Keratinocyte (primary cell): ENCODE data around the gene IFT81. TPM values are rescaled to one million over a fixed set of nuclear protein-coding genes. Genes with fewer than 3 reads are reported as not detected.

Experiments
- DNase-seq: peaks from one replicate; pipeline ENCODE4 v3.0.0-alpha.2; 2011; ENCODE audit warnings: low read depth, missing footprints, low spot score
- FAIRE-seq: peaks from 2 replicates; lab custom pipeline; 2011; peaks lifted over from hg19 to GRCh38; lab: Jason Lieb, UNC
- H2AFZ ChIP-seq: 2 replicates; pipeline ENCODE4 v1.6.0; 2012; ENCODE audit warnings: low read length, control low read depth, inconsistent platforms; ENCODE audit not compliant: control insufficient read depth
- H3K27ac ChIP-seq: 2 replicates; pipeline ENCODE4 v1.5.1; 2011; ENCODE audit warnings: low read length; ENCODE audit not compliant: control insufficient read depth, insufficient read depth
- H3K27me3 ChIP-seq: 3 replicates; pipeline ENCODE4 v1.6.0; 2011; ENCODE audit warnings: low read length; ENCODE audit not compliant: control insufficient read depth, insufficient read depth; ENCODE audit errors: extremely low read depth
- H3K36me3 ChIP-seq, 2 experiments: 2 replicates in 1 of 2; 3 replicates in 1 of 2; pipeline ENCODE4 v1.5.1; 2011; ENCODE audit warnings: low read length in 2 of 2, mild to moderate bottlenecking in 1 of 2; ENCODE audit not compliant: control insufficient read depth in 2 of 2, insufficient read depth in 2 of 2; ENCODE audit errors: extremely low read depth in 1 of 2
- H3K4me1 ChIP-seq: 3 replicates; pipeline ENCODE4 v1.5.1; 2011; ENCODE audit warnings: low read length; ENCODE audit not compliant: control insufficient read depth, insufficient read depth; ENCODE audit errors: extremely low read depth
- H3K4me2 ChIP-seq: 3 replicates; pipeline ENCODE4 v1.6.0; 2011; ENCODE audit warnings: low read depth, low read length; ENCODE audit not compliant: control insufficient read depth, insufficient read depth; ENCODE audit errors: extremely low read depth
- H3K4me3 ChIP-seq, 3 experiments: fragments of 200-600 bp in 1 of 3; sonication (generic) in 1 of 3; 2 replicates in 2 of 3; 3 replicates in 1 of 3; pipeline ENCODE4 v1.5.1; 2011 to 2016; ENCODE audit warnings: low read length in 3 of 3, mild to moderate bottlenecking in 3 of 3, control low read depth in 2 of 3, inconsistent platforms in 1 of 3, low read depth in 1 of 3, mixed read lengths in 1 of 3, mixed run types in 1 of 3, moderate library complexity in 1 of 3; ENCODE audit not compliant: control insufficient read depth in 2 of 3, insufficient read depth in 2 of 3; ENCODE audit errors: extremely low read depth in 1 of 3
- H3K79me2 ChIP-seq: 2 replicates; pipeline ENCODE4 v1.6.0; 2012; ENCODE audit warnings: low read length; ENCODE audit not compliant: control insufficient read depth, insufficient read depth
- H3K9ac ChIP-seq: 3 replicates; pipeline ENCODE4 v1.6.0; 2011; ENCODE audit warnings: low read length; ENCODE audit not compliant: control insufficient read depth, insufficient read depth; ENCODE audit errors: extremely low read depth
- H3K9me1 ChIP-seq: 3 replicates; pipeline ENCODE4 v1.6.0; 2011; ENCODE audit warnings: low read length; ENCODE audit not compliant: control insufficient read depth, insufficient read depth; ENCODE audit errors: extremely low read depth
- H3K9me3 ChIP-seq: 2 replicates; pipeline ENCODE4 v1.5.1; 2012; ENCODE audit warnings: low read depth, low read length; ENCODE audit not compliant: control insufficient read depth
- H4K20me1 ChIP-seq: 3 replicates; pipeline ENCODE4 v1.6.0; 2011; ENCODE audit warnings: low read length; ENCODE audit not compliant: control insufficient read depth, insufficient read depth; ENCODE audit errors: extremely low read depth
- CTCF ChIP-seq, 3 experiments: IDR thresholded peaks in 1 of 3; conservative IDR thresholded peaks in 1 of 3; optimal IDR thresholded peaks in 1 of 3; 2 replicates in 2 of 3; 3 replicates in 1 of 3; pipeline versions ENCODE3 to v1.5.1; 2011; ENCODE audit warnings: low read length in 3 of 3, mild to moderate bottlenecking in 3 of 3, moderate library complexity in 2 of 3, control low read depth in 1 of 3, inconsistent platforms in 1 of 3; ENCODE audit not compliant: insufficient read depth in 2 of 3; ENCODE audit errors: extremely low read depth in 1 of 3
- EZH2 ChIP-seq: IDR thresholded peaks from one replicate; pipeline ENCODE4 v1.6.1; 2012; ENCODE audit warnings: inconsistent platforms, mild to moderate bottlenecking, low read length, moderate library complexity
- dilution Hi-C: fragments of 300-500 bp; cut with MboI; formaldehyde crosslinking; loops from one replicate; pipeline ENCODE4 v1.7.0; 2020; ENCODE audit warnings: low sequenced_read_pairs; ENCODE audit not compliant: extremely low pct_ligation_motif_present
- polyA plus RNA-seq, 5 experiments: library from polyadenylated mRNA; depleted of rRNA in 3 of 5; stranded (reverse) in 3 of 5; stranded (forward) in 1 of 5; unstranded in 1 of 5; fragments of >200 nt; gene quantifications; 1 replicate in 1 of 5; 2 replicates in 3 of 5; 3 replicates in 1 of 5; pipeline versions ENCODE4 v1.2.1 to v1.2.3, GENCODE V29; 2011 to 2012; ENCODE audit warnings: missing spikeins in 2 of 5, low read depth in 1 of 5, low replicate concordance in 1 of 5

The IFT81 gene
- polyA plus RNA-seq, 1 donor (not counting 4 experiments of a cell fraction or from before 2014, with no cell fraction given) = 8.9 TPM

- Histone ChIP-seq H3K36me3 (no peaks in the 10 kb centered on the region), H2AFZ (no peak overlapping the region), H3K4me2 (no peak overlapping the region), H3K9ac (no peak overlapping the region), H3K9me3 (peaks cover 3% of the 10 kb centered on the region), H3K4me1 (no peaks in the 10 kb centered on the region), H3K4me3 (no peak overlapping the region), H3K79me2 (no peaks in the 10 kb centered on the region), H4K20me1 (no peaks in the 10 kb centered on the region), H3K27me3 (no peaks in the 10 kb centered on the region), H3K27ac (no peak overlapping the region), H3K9me1 (no peaks in the 10 kb centered on the region)
- dilution Hi-C loops = no loop called here
- DNase-seq (no peak), FAIRE-seq (no peak)
- no peak for TF ChIP-seq EZH2
- TF ChIP-seq CTCF (optimal IDR thresholded peaks at IDR 0.05 in 1 of 3, IDR thresholded peaks at IDR 0.05 in 1 of 3, conservative IDR thresholded peaks at IDR 0.05 in 1 of 3; ENCODE audit: extremely low read depth in 1 of 3, insufficient read depth in 2 of 3, low read length in 3 of 3) = no peak
Observed at GRCh38 chr12:110186059-110186458, 61.9 kb downstream of the IFT81 start.

GRCh38 chr12:110193196-110193595, 69.0 kb downstream of the IFT81 start:
- FAIRE-seq (no peak), DNase-seq (no peak)
- dilution Hi-C loops = no loop called here
- no peak for TF ChIP-seq EZH2
- Histone ChIP-seq H3K27ac (no peak overlapping the region), H3K9me3 (no peaks in the 10 kb centered on the region), H3K4me2 (no peak overlapping the region), H3K27me3 (no peaks in the 10 kb centered on the region), H2AFZ (no peak overlapping the region), H3K36me3 (peaks cover 0 to 2% of the 10 kb centered on the region in 2 experiments), H4K20me1 (no peaks in the 10 kb centered on the region), H3K9ac (no peak overlapping the region), H3K9me1 (no peaks in the 10 kb centered on the region), H3K4me1 (no peaks in the 10 kb centered on the region), H3K79me2 (no peaks in the 10 kb centered on the region), H3K4me3 (no peak overlapping the region)

GRCh38 chr12:110197003-110197402, 72.8 kb downstream of the IFT81 start:
- H3K36me3 ChIP-seq = peaks cover 0 to 2% of the 10 kb centered on the region in 2 experiments
- no peaks in the 10 kb centered on the region for H3K4me1 ChIP-seq
- H3K27ac ChIP-seq = no peak overlapping the region
- no peak for TF ChIP-seq EZH2
- no peak for TF ChIP-seq CTCF (optimal IDR thresholded peaks at IDR 0.05 in 1 of 3, IDR thresholded peaks at IDR 0.05 in 1 of 3, conservative IDR thresholded peaks at IDR 0.05 in 1 of 3; ENCODE audit: extremely low read depth in 1 of 3, insufficient read depth in 2 of 3, low read length in 3 of 3)
- dilution Hi-C loops = no loop called here
- no peak overlapping the region for H3K4me2 ChIP-seq
- no peaks in the 10 kb centered on the region for H3K27me3 ChIP-seq
- no peaks in the 10 kb centered on the region for H4K20me1 ChIP-seq
- no peaks in the 10 kb centered on the region for H3K9me3 ChIP-seq
- DNase-seq = no peak
- H2AFZ ChIP-seq = no peak overlapping the region
- H3K4me3 ChIP-seq = no peak overlapping the region
- no peak overlapping the region for H3K9ac ChIP-seq
- H3K9me1 ChIP-seq = no peaks in the 10 kb centered on the region
- H3K79me2 ChIP-seq = no peaks in the 10 kb centered on the region
- no peak for FAIRE-seq
